ENCODE data around the gene TMEM131. TPM values are rescaled to one million over a fixed set of nuclear protein-coding genes. Genes with fewer than 3 reads are reported as not detected.
"Not testable (repeated sequence)": the region's sequence is repeated elsewhere in the genome, so short reads cannot be mapped to it uniquely, and the experiment has no call there.

Gene TMEM131
- total RNA-seq, 4 donors from 2014 or later = 10.3 to 39.2 (median 20.0) TPM

DNA sequence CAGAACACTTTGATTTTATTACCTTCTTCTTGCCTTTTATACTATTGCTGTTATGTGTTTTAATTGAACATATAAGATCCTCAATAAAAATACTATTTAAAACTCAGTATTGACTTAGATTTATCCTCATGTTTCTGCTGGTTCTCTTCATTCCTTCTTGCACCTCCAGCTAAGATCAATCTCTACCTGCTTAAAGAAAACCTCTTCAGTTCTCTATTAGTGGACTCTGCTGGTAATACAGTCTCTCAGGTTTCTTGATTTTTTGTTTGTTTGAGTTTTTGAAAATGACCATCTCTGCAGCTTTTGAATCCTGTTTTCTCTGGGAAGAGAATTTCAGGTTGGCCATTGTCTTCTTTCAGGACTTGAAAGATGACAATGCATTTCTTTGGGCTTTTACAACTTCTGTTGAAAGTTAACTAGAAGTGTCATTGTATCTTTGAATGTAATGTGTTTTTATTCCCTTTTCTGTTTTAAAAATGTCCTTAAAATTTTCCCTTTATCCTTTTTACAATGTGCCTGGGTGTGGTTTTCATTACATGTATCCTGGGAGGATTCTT is 29.8 kb upstream of the TMEM131 start:
- intact Hi-C loops (cut with DNase I; ENCODE audit: low total_unique reads) = no loop called here
- in situ Hi-C loops (cut with MboI; ENCODE audit: low sequenced_read_pairs in 4 of 4) = no loop called here

DNA sequence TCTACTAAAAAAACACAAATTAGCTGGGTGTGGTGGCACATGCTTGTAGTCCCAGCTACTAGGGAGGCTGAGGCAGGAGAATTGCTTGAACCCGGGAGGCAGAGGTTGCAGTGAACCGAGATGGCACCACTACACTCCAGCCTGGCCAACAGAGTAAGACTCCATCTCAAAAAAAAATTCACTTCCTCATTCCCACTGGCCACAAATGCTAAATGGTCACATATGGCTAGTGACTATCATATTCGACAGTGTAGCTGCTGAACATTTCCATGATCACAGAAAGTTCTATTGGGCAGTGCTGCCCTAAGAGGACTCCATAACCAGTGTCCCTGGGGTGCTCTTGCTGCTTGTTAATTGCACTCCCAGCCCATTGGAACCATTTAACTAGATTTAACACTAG is 26.3 kb upstream of the TMEM131 start:
- intact Hi-C loops (cut with DNase I; ENCODE audit: low total_unique reads); H3K27me3 ChIP-seq; H3K9me3 ChIP-seq; H3K27ac ChIP-seq; ATAC-seq; in situ Hi-C loops (cut with MboI; ENCODE audit: low sequenced_read_pairs in 4 of 4); H3K4me3 ChIP-seq; DNase-seq; H3K36me3 ChIP-seq: not testable (repeated sequence)
- peaks cover 13 to 14% of the 10 kb centered on the region in 2 donors for H3K4me1 ChIP-seq

More for the DNA sequence above, 29.8 kb upstream of the TMEM131 start:
- peak overlapping the region in 1 of 4 donors; percentile 21 for H3K4me3 ChIP-seq
- H3K27ac ChIP-seq = peak overlapping the region in 3 of 4 donors; percentile 51 to 57 (median 56)
- H3K36me3 ChIP-seq = no peaks in the 10 kb centered on the region
- H3K9me3 ChIP-seq = no peaks in the 10 kb centered on the region
- no peak for ATAC-seq
- no peak for TF ChIP-seq POLR2A (IDR thresholded peaks at IDR 0.05)
- TF ChIP-seq CTCF (IDR thresholded peaks at IDR 0.05 in 4 of 5, conservative IDR thresholded peaks at IDR 0.05 in 1 of 5) = peak in 2 of 5 experiments; percentile 12 to 33
- no peak for DNase-seq
- H3K4me1 ChIP-seq = peaks cover 18 to 20% of the 10 kb centered on the region in 2 donors
- no peaks in the 10 kb centered on the region for H3K27me3 ChIP-seq

GRCh38 chr2:98020992-98021713 is 25.4 kb upstream of the TMEM131 start:
- Histone ChIP-seq H3K27ac (no peak overlapping the region), H3K9me3 (no peaks in the 10 kb centered on the region), H3K4me3 (no peak overlapping the region), H3K27me3 (no peaks in the 10 kb centered on the region), H3K36me3 (no peaks in the 10 kb centered on the region), H3K4me1 (peaks cover 6 to 7% of the 10 kb centered on the region in 2 donors)
- intact Hi-C loops (cut with DNase I; ENCODE audit: low total_unique reads) (no loop called here), in situ Hi-C loops (cut with MboI; ENCODE audit: low sequenced_read_pairs in 4 of 4) (no loop called here)
- DNase-seq (no peak), ATAC-seq (no peak)
- TF ChIP-seq CTCF (IDR thresholded peaks at IDR 0.05 in 4 of 5, conservative IDR thresholded peaks at IDR 0.05 in 1 of 5) (no peak), POLR2A (IDR thresholded peaks at IDR 0.05) (no peak)

DNA sequence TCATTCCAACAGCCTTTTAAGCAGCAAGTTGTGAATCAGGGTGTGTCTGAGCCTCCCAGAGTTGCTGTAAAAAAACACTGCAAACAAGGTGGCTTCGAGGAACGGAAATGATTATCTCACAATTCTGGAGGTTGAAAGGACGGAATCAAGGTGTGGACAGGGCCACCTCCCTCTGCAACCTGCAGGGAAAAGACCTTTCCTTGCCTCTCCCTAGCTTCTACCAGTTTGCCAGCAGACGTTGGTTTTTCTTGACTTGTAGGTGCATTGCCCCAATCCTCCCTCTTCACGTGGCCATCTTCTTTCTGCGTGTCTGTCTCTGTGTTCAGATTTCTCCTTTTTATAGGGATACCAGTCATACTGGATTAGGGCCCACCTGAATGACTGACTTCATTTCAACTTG is 24.8 kb upstream of the TMEM131 start:
- Histone ChIP-seq H3K27me3 (no peaks in the 10 kb centered on the region), H3K36me3 (no peaks in the 10 kb centered on the region), H3K4me1 (peaks cover 0 to under 1% of the 10 kb centered on the region in 2 donors), H3K9me3 (no peaks in the 10 kb centered on the region), H3K4me3 (no peak overlapping the region), H3K27ac (no peak overlapping the region)
- ATAC-seq (no peak), DNase-seq (no peak)
- TF ChIP-seq CTCF (IDR thresholded peaks at IDR 0.05 in 4 of 5, conservative IDR thresholded peaks at IDR 0.05 in 1 of 5) (no peak), POLR2A (IDR thresholded peaks at IDR 0.05) (no peak)
- intact Hi-C loops (cut with DNase I; ENCODE audit: low total_unique reads) = no loop called here
- in situ Hi-C loops (cut with MboI; ENCODE audit: low sequenced_read_pairs in 4 of 4) = no loop called here

- no peak overlapping the region for H3K4me3 ChIP-seq
- no peaks in the 10 kb centered on the region for H3K27me3 ChIP-seq
- no peaks in the 10 kb centered on the region for H3K9me3 ChIP-seq
- in situ Hi-C loops (cut with MboI; ENCODE audit: low sequenced_read_pairs in 4 of 4) = no loop called here
- intact Hi-C loops (cut with DNase I; ENCODE audit: low total_unique reads) = no loop called here
- ATAC-seq = peak in 1 of 2 donors; percentile 58
- no peaks in the 10 kb centered on the region for H3K4me1 ChIP-seq
- H3K27ac ChIP-seq = peak overlapping the region in 1 of 4 donors; percentile 45
- no peak for DNase-seq
- no peak for TF ChIP-seq POLR2A (IDR thresholded peaks at IDR 0.05)
- TF ChIP-seq CTCF (IDR thresholded peaks at IDR 0.05 in 4 of 5, conservative IDR thresholded peaks at IDR 0.05 in 1 of 5) = no peak
- no peaks in the 10 kb centered on the region for H3K36me3 ChIP-seq
Observed at GRCh38 chr2:98016908-98017670, 21.3 kb upstream of the TMEM131 start.
